Activated CD8-positive, alpha-beta memory T cell treated with anti-CD3 and anti-CD28 coated beads, Interleukin-2, amount 50 U/mL, for 1 hour (primary cell): Measurements from ENCODE around the gene ARID5B.
"Not testable (repeated sequence)": the region's sequence is repeated elsewhere in the genome, so short reads cannot be mapped to it uniquely, and the experiment has no call there.

Source experiments
- DNase-seq: peaks from one replicate; pipeline ENCODE4 v3.0.0-alpha.2; 2020; ENCODE audit errors: extremely low read depth

Gene ARID5B

DNA sequence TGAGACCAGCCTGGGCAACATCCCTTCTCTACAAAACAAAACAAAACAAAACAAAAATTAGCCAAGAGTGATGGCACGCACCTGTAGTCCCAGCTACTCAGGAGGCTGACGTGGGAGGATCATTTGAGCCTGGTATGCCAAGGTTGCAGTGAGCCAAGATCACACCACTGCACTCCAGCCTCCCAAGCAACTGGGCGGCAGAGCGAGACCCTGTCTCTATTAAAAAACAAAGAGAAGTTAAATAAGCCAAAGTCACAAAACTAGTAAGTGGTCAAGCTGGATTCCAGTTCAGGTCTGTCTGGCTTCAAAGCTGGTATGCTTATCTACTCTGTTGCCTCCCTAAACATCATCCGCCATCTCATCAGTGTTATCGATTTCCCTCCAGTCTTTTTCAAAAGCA is 110.8 kb downstream of the ARID5B start:
- DNase-seq = no peak

- DNase-seq = no peak
Observed at GRCh38 chr10:62014510-62014909, 113.0 kb downstream of the ARID5B start.

DNA sequence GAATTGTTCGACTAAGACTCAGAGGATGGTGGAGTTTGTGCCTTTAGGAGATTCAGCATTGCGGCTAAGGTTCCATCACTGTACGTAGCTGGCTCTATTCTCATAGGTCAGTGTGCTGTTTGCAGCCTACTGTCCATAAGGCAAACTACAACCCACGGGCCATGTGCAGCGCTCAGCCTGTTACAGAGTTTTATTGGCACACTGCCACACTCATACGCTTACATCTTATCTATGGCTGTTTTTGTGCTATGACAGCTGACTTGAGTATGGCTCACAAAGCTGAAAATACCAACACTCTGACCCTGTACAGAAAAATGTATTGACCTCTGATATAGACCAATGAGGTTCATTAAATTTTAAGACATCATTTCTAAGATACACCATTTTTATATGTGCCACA is 114.5 kb downstream of the ARID5B start:
- no peak for DNase-seq

GRCh38 chr10:62016623-62017490 is 115.4 kb downstream of the ARID5B start:
- no peak for DNase-seq

GRCh38 chr10:62017491-62017870 is 116.0 kb downstream of the ARID5B start:
- DNase-seq = no peak

DNA sequence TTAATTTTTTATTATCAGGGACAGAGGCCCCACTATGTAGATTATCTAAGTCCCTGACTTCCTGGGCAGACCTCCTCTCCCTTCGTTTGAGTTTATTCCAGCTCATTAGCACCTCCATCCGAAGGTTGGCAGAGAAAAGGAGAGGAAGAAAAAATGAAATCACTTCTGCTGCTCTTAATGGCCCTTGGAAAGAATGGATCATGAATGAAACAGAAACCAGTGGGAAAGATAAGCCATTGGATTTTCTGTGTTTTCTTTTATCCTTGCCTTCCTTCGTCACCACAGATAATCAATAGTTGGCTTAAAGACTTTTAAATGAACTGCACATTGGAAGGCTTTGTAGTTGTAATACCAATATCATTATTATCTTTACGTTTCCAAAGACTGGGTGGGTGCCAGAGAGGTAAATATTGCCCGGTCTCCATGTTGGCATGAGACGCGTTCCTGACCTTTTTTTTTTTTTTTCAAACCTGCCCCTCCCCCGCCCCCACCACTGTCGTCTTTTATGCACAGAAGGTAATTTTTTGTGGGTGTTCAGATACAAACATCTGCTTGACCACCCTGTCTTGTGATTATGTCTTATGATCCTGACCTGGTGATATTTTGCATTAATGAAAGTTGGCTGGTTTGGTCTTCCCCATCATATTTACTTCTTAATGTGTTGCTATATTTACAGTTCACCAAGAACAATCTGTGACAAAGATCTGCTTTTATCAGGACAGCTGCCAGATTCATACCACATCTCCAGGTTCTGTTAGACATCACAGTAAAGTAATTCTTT is 116.8 kb downstream of the ARID5B start:
- no peak for DNase-seq

GRCh38 chr10:62019013-62019684 is 117.7 kb downstream of the ARID5B start:
- no peak for DNase-seq

- no peak for DNase-seq
Observed at GRCh38 chr10:62019685-62020359, 118.3 kb downstream of the ARID5B start.

DNA sequence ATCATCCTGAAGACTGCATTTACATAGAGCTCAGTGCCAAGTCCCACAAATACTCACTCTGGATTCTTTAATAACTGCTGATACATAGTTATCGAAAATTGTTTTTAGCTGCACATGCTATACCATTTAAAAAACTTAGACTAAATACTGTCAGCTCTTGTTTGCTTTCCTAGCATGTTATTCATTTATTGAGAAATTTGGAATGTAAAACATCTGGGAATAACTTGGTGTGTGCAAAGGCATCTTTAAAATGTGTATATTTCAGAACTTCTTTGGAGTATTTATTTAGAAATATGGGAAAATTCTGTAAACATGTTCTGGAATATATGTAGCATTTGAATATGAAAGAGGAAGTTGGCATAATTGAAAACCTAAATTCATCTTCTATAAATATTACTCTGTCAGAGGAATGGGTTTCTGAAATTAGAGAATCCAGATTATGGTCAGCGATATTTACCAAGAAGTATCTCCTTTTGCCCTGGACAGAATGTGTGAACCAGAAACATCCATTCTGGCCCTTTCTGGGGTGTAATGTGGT is 119.7 kb downstream of the ARID5B start:
- no peak for DNase-seq

GRCh38 chr10:62021978-62022802 is 120.7 kb downstream of the ARID5B start:
- no peak for DNase-seq

- no peak for DNase-seq
Observed at GRCh38 chr10:62022830-62023229, 121.3 kb downstream of the ARID5B start.

- no peak for DNase-seq
Observed at GRCh38 chr10:62023329-62023728, 121.8 kb downstream of the ARID5B start.

GRCh38 chr10:62024026-62024701 is 122.7 kb downstream of the ARID5B start:
- DNase-seq = no peak

GRCh38 chr10:62025134-62025794 is 123.8 kb downstream of the ARID5B start:
- DNase-seq = no peak

DNA sequence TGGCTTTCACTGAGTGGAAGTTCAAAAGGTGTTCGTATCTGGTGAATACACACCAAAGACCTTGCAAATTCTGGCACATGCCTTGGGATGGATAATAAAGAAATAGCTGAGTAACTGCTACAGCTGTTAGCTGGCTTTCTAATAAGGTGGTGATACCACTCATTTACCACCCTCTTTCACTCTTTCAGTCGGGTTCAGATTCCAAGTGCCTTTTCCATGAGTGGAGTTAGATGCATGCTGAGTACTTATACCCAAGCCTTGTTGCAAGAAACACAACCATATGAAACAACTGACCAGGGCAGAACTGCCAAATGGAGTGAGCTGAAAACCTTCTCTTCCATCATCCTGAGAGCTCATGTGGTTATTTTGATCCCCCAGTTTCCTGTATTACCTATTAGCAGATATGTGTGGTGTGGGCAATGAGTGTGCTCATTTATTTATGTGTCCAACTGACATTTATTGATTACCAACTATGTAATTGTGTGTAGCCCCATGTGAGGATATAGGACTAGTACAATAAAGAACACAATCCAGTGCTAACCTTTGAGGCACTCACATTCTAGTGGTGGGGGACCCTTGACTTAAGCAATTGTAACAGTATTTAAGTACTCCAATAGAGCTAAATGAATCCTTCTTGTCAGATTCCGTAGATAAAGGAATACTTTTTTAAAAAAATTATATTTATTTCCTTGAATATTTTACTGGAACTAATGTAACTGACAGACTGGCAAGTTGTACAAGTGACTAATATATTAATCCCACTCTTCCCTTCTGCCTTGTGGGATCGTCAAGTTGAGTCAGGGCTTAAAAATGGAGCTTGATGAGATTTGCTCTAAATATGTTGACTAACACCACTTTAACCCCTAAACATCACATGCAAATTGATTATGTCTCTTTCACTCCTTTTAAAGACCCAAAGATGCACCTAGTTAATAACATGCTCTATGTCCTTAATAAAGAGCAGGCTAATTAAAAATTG is 124.7 kb downstream of the ARID5B start:
- DNase-seq = no peak

GRCh38 chr10:62027841-62028501 is 126.5 kb downstream of the ARID5B start:
- DNase-seq = no peak

- not testable (repeated sequence) for DNase-seq
Observed at GRCh38 chr10:62028502-62028842, 127.0 kb downstream of the ARID5B start.

- DNase-seq = no peak
Observed at GRCh38 chr10:62029401-62029800, 127.9 kb downstream of the ARID5B start.
